Activated CD4-positive, alpha-beta T cell treated with anti-CD3 and anti-CD28 coated beads, Interleukin-2, amount 50 U/mL, for 1 hour (primary cell): ENCODE results near the gene DNMT3L.
"Not testable (repeated sequence)": the region's sequence is repeated elsewhere in the genome, so short reads cannot be mapped to it uniquely, and the experiment has no call there.

Experiments used
- DNase-seq: peaks from one replicate; pipeline ENCODE4 v3.0.0-alpha.2; 2020

Gene DNMT3L

GRCh38 chr21:44241281-44241680 lies 20.4 kb downstream of the DNMT3L start:
- DNase-seq: not testable (repeated sequence)

- DNase-seq: not testable (repeated sequence)
Measured at GRCh38 chr21:44240842-44241241, 20.9 kb downstream of the DNMT3L start, which contains the start of gene ICOSLG. Gene ICOSLG (minus strand): TSS chr21:44240943. CDS start chr21:44240817, 126 bp downstream.

- DNase-seq: not testable (repeated sequence)
Measured at GRCh38 chr21:44240353-44240752, 21.3 kb downstream of the DNMT3L start.

- not testable (repeated sequence) for DNase-seq
Measured at GRCh38 chr21:44229561-44229960, 32.1 kb downstream of the DNMT3L start.

GRCh38 chr21:44228109-44228508 lies 33.6 kb downstream of the DNMT3L start:
- DNase-seq: not testable (repeated sequence)

GRCh38 chr21:44227614-44228013 lies 34.1 kb downstream of the DNMT3L start:
- DNase-seq: not testable (repeated sequence)

GRCh38 chr21:44225605-44226004 lies 36.1 kb downstream of the DNMT3L start:
- DNase-seq: not testable (repeated sequence)

GRCh38 chr21:44223334-44223733 lies 38.4 kb downstream of the DNMT3L start:
- not testable (repeated sequence) for DNase-seq

- not testable (repeated sequence) for DNase-seq
Measured at GRCh38 chr21:44220674-44221073, 41.0 kb downstream of the DNMT3L start.

GRCh38 chr21:44218461-44218860 lies 43.2 kb downstream of the DNMT3L start:
- not testable (repeated sequence) for DNase-seq

- not testable (repeated sequence) for DNase-seq
Measured at GRCh38 chr21:44211978-44212377, 49.7 kb downstream of the DNMT3L start.

- not testable (repeated sequence) for DNase-seq
Measured at GRCh38 chr21:44211574-44211973, 50.1 kb downstream of the DNMT3L start.

- not testable (repeated sequence) for DNase-seq
Measured at GRCh38 chr21:44207860-44208646, 53.6 kb downstream of the DNMT3L start.

GRCh38 chr21:44206698-44207676 lies 54.7 kb downstream of the DNMT3L start:
- DNase-seq: not testable (repeated sequence)

GRCh38 chr21:44206187-44206586 lies 55.5 kb downstream of the DNMT3L start:
- DNase-seq: not testable (repeated sequence)

- DNase-seq: not testable (repeated sequence)
Measured at GRCh38 chr21:44202590-44203299, 59.0 kb downstream of the DNMT3L start.

GRCh38 chr21:44199997-44200396 lies 61.7 kb downstream of the DNMT3L start:
- DNase-seq: not testable (repeated sequence)

- no peak for DNase-seq
Measured at GRCh38 chr21:44199448-44199847, 62.2 kb downstream of the DNMT3L start.

- not testable (repeated sequence) for DNase-seq
Measured at GRCh38 chr21:44197156-44197516, 64.6 kb downstream of the DNMT3L start.
